GM12864 (cell line): ENCODE results near the gene RHEX.
"Not testable (repeated sequence)": the region's sequence is repeated elsewhere in the genome, so short reads cannot be mapped to it uniquely, and the experiment has no call there.

ENCODE experiments used
- DNase-seq: peaks from one replicate; pipeline ENCODE4 v3.0.0-alpha.2; 2011; ENCODE audit warnings: low read depth
- H3K4me3 ChIP-seq: 2 replicates; pipeline ENCODE4 v1.5.1; 2011; ENCODE audit warnings: mild to moderate bottlenecking, low read depth, low read length, control low read depth
- TF ChIP-seq, protein P1 (sequence below): IDR thresholded peaks from 2 replicates; pipeline ENCODE4 v1.5.1; 2011; ENCODE audit warnings: low read depth, mild to moderate bottlenecking, moderate library complexity, low read length, control low read depth, inconsistent platforms; ENCODE audit errors: missing control alignments

The RHEX gene

DNA sequence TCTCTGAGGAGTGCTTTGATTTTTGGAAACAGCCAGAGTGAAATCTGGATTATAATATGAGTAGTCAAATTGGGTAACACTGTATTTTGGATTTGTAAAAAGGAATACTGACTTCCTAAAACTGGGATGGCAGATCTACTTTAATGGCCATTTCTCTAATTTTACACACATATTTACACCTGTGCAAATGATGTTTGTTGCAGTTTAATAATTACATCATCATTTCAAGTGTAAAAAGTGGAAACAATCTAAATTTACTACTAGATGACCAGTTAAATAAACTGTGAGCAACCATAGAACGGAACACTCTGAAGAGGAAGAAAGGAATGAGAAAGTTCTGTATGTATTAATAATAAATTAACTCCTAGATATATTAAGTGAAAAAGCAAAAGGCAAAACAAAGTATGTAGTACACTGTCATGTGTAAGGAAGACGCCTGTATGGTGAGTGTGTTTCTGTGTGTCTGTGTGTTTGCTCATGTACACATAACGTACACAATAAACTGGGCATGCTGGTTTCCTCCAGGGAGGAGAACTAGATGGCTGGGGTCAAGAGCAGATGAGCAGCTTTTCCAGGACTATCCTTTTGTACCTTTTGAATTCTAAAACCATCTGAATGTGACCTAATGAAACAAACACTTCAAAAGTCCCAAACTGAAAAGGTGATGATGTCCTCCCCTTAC, 2.9 kb upstream of the RHEX start:
- DNase-seq: no peak
- TF ChIP-seq, protein P1, sequence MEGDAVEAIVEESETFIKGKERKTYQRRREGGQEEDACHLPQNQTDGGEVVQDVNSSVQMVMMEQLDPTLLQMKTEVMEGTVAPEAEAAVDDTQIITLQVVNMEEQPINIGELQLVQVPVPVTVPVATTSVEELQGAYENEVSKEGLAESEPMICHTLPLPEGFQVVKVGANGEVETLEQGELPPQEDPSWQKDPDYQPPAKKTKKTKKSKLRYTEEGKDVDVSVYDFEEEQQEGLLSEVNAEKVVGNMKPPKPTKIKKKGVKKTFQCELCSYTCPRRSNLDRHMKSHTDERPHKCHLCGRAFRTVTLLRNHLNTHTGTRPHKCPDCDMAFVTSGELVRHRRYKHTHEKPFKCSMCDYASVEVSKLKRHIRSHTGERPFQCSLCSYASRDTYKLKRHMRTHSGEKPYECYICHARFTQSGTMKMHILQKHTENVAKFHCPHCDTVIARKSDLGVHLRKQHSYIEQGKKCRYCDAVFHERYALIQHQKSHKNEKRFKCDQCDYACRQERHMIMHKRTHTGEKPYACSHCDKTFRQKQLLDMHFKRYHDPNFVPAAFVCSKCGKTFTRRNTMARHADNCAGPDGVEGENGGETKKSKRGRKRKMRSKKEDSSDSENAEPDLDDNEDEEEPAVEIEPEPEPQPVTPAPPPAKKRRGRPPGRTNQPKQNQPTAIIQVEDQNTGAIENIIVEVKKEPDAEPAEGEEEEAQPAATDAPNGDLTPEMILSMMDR: no peak
- H3K4me3 ChIP-seq: no peak overlapping the region

DNA sequence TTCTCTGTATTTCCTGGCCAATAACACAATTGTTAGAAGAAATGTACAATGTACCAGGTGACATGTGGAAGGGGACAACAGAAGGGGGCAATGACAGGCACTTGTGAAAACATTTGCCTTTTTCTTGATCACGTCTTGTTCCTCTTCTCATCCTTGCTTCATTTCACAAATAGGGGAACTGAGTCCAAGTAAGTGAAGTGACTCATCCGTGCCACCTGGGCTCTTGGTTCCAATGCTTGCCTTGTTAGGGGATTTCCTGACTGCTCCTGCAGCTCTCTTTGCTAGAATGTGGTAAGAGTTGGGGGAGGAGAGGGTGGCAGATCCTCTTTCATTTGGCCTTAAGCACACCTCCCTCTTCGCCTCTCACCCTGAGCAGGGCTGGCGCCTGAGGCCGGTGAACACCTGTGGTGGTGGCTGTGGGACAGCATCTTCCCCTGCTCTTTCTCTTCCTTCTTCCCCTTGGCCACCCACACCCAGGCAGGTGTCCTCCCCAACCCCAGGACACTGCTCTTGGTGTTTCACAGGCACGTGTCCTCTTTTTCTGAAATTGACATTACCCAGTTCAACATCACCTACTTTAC, 2.2 kb upstream of the RHEX start:
- peak; percentile 100 for DNase-seq
- H3K4me3 ChIP-seq: no peak overlapping the region; the same call in 1 of the 2 replicates
- TF ChIP-seq, protein P1: no peak

DNA sequence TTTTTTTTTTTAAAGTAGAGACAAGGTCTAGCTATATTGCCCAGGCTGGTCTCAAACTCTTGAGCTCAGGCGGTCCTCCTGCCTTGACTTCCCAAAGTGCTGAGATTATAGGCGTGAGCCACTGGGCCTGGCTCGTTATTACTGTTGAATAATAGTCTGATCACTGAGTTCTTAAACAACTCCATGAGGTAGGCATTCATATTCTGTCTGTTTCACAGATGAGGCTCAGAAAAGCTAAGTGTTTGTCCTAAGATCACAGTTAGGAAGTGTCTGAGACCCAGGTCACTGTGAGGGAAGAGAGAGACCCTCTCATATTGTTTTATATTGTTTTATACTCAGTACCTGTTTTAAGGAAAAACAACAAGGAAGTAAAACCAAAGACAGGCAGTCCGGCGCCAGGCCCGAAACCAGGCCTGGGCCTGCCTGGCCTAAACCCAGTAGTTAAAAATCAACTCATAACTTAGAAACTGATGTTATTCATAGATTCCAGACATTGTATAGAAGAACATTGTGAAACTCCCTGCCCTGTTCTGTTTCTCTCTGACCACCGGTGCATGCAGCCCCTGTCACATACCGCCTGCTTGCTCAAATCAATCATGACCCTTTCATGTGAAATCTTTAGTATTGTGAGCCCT, 625 bp upstream of the RHEX start:
- H3K4me3 ChIP-seq: peak overlapping the region; percentile 81
- not testable (repeated sequence) for DNase-seq

DNA sequence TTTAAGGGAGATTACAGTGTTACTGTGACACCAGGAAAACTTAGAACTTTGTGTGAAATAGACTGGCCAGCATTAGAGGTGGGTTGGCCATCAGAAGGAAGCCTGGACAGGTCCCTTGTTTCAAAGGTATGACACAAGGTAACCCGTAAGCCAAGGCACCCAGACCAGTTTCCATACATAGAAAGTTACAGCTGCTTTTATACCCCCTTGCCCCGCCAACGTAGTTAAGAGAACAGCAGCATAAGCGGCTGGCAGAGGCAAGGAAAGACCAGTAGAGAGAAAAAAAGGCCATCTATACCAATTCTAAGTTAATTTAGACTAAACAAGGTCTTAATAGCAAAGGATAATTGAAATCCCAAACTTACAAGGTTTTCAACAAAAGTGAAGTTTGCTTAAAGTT, 643 bp downstream of the RHEX start:
- not testable (repeated sequence) for DNase-seq
- peak overlapping the region; percentile 81 for H3K4me3 ChIP-seq

DNA sequence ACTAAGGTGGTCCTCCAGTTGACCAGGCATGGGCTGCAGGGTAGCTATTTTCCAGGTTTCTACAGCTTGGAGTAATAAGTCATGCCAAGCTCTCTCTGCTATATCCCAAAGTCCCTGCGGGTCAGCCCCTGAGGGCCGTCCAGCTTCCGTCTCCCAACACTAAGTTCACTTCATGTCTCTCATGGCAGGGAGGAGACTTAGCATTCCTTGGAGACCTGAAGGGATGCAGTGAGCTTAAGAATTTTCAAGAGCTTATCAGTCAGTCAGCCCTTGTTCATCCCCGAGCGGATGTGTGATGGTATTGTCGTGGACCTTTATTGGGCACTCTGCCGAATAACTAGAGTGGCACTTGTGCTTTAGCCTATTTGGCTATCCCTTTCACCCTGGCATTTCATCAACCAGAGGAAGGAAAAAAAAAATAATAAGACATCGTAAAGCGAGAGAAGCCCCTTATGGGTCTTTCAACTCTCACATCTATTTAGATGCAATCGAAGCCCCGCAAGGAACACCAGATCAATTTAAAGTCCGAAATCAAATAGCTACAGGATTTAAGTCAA, 2.2 kb downstream of the RHEX start:
- DNase-seq: not testable (repeated sequence)
- peak overlapping the region; percentile 57 for H3K4me3 ChIP-seq

DNA sequence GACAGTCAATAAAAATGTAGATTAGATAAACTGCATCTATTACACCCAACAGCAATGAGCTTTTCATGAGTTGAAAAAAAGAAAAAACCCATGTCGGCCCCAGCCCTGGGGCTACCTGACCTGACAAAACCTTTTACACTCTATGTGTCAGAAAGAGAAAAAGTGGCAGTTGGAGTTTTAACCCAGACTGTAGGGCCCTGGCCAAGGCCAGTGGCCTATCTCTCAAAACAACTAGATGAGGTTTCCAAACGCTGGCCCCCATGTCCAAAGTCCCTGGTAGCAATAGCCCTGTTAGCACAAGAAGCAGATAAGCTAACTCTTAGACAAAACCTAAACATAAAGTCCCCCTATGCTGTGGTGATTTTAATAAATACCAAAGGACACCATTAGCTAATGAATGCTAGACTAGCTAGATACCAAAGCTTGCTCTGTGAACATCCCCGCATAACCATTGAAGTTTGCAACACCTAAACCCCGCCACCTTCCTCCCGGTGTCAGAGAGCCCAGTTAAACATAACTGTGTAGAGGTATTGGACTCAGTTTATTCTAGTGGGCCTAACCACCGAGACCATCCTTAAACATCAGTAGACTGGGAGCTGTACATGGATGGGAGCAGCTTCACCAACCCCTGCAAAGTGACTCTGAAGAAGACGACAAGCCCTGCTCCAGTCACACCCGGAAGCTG, 2.8 kb downstream of the RHEX start:
- H3K4me3 ChIP-seq: peak overlapping the region; percentile 57

DNA sequence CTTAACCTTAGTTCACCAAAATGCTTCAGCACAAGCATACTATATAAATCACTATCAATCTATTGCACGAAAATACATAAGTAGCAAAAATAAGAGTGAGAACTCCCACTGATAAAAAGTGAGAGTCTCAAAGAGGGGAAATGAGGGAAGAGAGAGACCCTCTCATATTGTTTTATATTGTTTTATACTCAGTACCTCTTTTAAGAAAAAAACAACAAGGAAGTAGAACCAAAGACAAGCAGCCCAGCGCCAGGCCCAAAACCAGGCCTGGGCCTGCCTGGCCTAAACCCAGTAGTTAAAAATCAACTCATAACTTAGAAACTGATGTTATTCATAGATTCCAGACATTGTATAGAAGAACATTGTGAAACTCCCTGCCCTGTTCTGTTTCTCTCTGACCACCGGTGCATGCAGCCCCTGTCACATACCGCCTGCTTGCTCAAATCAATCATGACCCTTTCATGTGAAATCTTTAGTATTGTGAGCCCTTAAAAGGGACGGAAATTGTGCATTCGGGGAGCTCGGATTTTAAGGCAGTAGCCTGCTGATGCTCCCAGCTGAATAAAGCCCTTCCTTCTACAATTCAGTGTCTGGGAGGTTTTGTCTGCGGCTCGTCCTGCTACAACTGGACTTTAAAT, 5.4 kb downstream of the RHEX start:
- H3K4me3 ChIP-seq, DNase-seq: not testable (repeated sequence)

More for the DNA sequence above, 2.8 kb downstream of the RHEX start:
- not testable (repeated sequence) for DNase-seq

DNA sequence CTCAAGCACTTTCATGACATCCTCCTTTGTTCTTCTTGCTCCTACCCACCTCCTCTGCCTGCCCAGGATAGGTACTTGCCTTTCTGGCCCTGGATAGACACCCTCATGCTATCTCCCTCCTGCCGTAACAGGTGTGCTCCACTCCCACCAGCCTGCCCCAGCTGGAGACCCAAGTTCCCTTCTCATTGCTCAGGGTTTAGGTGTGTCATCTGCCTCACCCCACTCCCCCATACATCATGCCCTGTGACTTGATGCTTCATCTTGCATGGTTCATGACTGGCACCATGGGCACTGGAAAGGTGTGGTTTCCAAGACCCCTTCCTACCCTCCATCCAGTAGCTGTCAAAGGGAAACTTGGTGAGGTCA, 5.9 kb downstream of the RHEX start:
- TF ChIP-seq, protein P1: no peak
- H3K4me3 ChIP-seq: peak overlapping the region; percentile 21; the same call in 1 of the 2 replicates
- no peak for DNase-seq

DNA sequence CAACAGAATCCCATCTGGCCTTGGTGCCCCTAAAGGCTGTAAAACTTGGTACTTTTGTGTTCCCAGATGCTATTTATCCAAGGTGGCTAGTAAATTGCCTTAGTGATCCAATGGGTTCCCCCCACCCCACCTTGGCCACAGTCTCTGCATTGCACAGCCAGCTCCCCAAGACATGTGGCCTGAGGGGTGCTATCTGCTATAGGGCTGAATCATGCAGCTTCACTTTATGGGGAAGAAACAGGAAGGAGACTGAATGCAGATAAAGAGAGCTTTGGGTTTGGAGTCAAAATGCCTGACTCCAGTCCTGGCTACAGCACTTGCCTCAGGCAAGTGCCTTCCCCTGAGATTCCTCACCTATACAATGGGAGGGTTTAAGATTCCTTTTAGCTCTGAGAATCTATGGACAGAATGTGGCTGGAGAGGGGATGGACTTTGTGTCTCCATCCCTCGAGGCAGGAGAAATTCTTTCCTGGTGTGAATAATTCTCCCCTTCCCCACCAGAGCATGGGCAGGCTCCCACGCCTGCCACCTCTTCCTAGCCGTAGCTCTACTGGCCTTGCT, 6.5 kb downstream of the RHEX start:
- H3K4me3 ChIP-seq: no peak overlapping the region
- no peak for DNase-seq
- TF ChIP-seq, protein P1: no peak
